HG02571 (cell line): ENCODE results near the gene COL27A1.

Experiments
- ATAC-seq: cut with Tn5 transposase; IDR thresholded peaks from one replicate; pipeline ENCODE4 v1.9.1; 2021; ENCODE audit warnings: mild to moderate bottlenecking, moderate library complexity; ENCODE audit not compliant: unreplicated experiment

The COL27A1 gene

DNA sequence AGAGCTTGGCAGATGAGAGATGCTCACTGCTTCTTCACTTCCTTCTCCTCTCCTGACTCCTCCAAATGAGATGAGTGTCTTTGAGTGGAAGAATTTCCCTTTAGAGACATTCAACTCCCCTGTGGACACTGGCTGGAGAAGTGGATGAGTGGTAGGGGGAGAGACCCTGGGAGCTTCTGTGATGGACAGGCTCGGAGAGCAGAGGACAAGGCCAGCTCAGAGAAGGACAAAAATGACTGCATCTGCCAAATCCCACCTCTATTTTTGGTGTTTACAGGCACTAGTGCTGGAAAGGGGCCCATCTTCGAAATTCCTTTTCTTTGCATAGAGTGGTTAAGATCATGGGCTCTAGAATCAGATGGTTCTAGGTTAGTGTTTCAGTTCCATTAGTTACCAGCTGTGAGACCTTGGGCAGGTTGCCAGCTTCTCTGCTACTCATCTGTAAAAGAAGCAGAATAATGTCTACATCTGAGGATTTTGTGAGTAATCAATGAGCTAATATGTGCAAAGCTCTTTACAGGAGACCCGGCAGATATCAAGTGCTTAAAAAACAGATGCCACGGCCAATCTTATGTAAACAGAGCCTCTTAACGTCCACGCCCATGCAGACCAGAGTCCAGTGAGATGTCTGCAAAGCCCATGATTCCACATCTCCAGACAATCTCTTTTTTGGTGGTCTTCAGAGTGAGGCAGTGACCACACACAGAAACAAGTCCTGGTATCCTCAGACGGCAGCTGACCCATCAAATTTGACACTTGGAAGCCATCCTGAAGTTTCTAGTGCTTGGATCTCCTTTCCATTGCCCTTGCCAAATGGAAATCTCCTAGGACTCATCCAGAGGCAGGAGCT is 13.6 kb upstream of the COL27A1 start:
- no peak for ATAC-seq

DNA sequence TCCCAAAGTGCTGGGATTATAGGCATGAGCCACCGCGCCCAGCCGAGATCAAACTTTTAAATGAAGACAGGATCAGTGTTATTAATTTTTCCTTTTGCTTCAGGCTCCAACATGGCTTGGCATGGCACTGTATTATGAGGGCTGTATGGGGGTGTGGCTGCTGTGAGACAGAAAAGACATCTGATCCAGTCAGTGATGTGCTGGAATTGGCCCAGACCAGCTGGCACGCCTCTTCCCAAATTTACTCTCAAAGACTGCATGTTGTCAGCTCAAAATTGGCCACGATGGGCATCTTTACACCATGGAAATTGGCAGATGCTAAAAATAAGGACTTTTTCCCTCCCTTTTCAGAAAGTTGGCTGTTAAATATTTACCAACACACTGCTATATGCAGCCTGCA is 12.1 kb upstream of the COL27A1 start:
- ATAC-seq, result no peak

DNA sequence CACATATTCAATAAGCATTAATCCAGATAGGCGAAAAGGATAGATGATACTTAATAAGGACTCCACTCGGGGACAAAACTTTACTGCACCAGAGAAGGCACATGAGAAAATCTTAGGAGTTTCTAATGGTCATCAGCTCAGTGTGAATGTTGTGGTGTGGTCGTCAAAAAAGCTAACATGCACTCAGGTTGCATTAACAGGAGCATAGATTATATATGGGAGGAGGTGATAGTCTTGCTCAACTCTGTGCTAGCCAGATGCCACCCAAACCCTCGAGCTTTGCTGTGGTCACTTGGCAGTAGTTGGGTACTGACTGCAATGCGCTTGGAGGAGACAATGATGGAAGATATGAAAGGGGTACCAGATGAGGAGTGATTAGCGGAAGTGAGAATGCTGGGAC is 8.6 kb upstream of the COL27A1 start:
- ATAC-seq, result no peak

DNA sequence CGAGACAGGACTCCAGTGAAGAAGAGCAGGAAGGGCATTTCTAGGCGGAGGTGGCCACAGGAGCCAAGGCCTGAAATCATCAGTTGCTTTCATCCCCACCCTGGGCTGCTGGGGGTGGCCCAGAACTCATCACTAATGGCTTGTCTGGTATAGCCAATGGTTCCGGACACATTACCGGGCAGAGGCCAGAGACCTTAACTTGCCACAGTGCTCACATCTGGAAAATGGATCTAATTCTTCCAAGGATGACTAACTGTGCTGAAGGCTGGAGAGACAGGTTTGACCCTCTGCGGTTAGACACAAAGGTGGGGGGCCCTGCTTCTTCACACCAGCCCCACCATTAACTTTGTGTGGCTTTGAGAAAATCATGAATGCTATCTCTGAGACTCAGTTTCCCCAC is 6.2 kb upstream of the COL27A1 start:
- no peak for ATAC-seq

DNA sequence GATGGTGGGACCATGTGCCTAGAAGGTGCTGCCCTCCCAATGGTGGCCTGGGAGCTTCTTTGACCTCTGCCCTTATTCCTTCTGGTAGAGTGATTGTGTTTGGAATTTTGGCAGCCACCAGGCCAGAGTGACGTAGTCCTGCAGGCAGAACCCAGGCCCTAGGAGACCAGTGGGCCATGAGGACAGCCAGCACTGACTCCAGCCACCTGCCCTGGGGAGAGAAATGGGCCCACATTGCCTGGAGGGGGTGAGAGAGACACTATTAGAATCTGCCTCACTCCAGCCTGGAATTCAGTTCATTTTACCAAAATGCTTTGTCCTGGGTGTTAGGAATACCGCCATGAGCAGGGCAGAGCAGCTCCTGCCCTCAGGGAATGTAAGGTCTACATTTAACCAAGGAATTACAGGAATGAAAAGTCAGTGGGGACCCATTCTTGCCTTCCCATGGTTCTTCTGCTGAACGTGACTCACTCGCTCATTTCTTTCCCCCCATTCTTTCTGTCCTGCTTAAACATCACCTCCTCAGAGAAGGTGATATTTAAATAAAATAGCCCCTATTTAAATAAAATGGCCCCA is 5.5 kb upstream of the COL27A1 start:
- ATAC-seq, result no peak

DNA sequence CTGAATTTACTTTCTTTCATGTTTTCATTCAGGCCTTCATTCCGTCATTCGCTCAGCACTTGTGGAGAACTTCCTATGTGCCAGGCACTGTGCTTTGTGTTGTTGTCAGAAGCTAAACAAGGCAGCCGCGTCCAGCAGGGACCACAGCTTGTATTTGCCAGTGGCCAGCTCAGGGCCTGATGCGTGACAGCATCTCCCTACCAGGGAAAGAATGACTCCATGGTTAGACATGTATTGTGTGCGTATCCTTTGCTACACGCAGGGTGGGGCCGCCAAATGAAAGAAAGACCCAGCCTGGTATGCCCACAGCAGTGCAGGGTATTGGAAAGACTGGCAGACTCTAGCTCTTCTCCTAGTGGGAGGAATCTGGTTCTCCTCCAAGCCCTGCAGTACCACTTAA is 4.7 kb upstream of the COL27A1 start:
- ATAC-seq, result no peak

DNA sequence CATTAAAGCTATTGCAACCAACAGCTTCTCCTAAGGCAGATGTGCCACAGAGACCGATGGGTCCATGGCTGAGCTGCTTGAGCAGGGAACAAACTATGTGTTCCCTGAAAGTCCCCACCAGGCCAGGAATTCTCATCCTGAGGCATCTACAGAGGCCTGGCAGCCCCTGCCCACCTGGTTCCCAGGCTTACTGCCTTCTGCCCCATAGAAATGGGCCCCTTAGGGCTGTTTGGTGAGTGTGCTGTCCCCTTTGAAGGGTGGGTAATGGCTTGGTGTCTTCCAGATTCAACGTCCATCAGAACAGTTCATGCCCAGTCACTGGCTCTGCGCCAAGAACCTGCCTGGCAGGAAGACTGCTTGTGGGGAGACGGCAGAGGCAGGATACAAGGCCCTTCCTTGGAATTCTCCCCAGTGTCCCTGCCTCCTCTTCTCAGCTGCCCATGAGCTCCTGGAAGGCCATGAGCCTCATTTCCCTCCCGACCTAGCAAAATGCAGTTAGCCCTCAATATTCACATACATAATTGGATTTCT is 3.8 kb upstream of the COL27A1 start:
- ATAC-seq, result no peak

GRCh38 chr9:114153761-114154599 is 1.4 kb upstream of the COL27A1 start:
- no peak for ATAC-seq

- no peak for ATAC-seq
These were observed 686 bp upstream of the COL27A1 start for GRCh38 chr9:114154600-114155102.

- ATAC-seq, result no peak
These were observed 789 bp downstream of the COL27A1 start for GRCh38 chr9:114155995-114156656.

DNA sequence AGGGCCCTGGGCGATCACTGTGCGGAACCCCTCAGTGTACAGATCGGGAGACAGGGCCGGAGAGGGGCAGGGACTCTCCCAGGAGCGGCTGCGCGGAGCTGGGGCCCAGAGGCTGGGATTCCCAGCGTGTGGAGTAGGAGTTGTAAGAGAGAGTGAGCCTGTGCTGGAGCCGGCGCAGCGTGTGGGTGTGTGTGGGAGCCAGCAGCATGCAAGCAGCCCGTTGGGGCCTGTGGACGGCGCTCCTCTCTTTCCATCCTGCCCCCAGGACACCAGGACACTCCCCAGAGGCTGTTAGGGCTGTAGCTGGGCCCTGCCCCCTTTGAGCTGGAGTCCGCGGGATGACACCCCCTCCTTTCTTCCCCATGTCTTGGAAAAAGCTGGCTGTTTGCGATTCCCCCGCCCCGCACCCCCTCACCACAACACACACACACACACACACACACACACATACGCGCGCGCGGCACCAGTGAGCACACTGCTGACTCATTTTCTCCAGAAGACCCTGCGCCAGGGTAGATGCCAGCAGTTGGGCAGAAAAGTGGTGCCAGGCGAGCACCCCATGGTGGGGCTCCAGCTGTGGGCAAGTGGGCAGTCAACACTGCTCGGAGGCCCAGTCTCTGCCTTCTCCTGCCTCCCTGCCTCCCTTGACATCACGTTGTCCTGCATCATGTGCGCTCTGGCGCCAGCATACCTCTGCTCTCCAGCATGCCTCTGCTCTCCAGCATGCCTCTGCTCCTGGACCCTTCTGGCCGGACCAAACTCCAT is 1.5 kb downstream of the COL27A1 start:
- no peak for ATAC-seq

GRCh38 chr9:114157516-114158176 is 2.3 kb downstream of the COL27A1 start:
- ATAC-seq, result no peak

DNA sequence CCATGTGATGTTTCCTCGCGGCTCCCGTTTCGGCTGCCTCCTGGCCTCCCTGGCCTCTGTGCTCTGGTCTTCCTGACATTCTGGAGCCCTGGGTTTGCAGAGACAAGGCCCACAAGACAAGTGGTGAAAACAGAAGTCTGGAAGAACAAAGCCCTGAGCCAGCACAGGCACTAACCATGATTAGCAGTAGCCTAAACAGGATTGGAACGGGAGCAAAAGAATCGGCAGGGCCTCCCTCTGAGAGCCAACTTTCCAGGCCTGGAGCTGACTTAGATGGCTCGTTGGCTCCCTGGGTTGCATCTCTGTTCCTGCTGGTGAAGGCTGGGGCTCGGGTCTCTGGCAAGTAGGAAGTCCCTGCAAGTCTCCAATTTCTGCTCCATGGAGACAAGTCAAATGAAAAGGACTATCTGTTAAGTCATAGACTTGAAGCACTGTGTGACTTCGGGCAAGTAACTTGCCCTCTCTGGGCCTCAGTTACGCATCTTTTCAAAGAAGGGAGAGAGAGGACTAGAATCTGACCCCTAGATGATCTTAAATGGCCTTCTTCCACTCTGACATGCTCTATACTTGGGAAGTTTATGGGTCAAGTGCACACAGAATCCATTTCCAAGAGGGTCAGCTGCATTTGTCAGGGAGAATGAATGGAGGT is 3.3 kb downstream of the COL27A1 start:
- no peak for ATAC-seq

GRCh38 chr9:114159691-114160090 is 4.4 kb downstream of the COL27A1 start:
- ATAC-seq, result no peak

DNA sequence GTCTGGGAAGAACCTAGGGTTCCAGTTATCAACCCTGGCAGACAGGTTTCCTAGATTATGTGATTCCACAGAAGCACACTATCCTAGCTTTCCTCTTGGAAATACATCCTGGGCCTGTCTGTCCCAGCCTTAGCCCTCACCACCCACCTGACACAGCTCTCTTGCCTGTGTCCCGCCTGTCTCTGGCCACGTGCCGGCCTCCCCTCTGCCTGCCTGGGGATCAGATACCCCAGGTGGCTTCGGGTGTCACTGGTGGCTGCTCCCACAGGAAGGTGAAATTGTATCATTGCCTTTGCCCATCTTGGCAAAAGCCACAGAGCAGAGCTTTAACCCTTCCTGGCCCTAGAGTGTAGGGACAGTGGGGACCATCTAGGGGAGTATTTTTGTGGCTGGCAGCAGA is 6.2 kb downstream of the COL27A1 start:
- ATAC-seq, result no peak

- no peak for ATAC-seq
These were observed 8.2 kb downstream of the COL27A1 start for GRCh38 chr9:114163517-114163951.

DNA sequence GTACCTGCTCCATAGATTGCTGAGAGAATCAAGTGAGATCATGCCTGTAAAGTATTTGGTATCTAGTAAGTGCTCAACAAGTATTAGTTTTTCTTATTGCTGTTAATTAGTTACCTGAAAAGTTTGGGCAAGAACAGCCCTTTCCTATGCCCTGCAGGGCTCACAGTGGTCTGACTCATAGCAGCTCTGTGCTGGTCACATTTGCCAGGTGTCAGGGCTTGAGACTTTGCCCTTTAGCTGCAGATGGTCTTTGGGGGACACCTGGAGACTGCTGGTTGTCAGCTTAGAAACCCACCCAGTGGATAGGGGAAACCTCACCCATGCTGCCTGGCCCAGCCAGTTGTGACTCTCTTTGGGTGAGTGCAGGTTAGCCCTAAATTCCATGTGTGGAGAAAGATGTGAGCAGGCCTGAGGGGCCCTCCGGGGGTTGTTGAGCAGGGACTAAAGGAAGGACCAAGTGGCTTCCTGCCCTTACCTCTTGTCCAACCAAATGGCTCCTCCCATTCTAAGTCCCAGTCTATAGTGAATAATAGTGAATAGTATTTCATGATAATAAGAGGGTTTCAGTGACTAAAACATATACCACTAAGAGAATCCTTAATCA is 9.0 kb downstream of the COL27A1 start:
- no peak for ATAC-seq

DNA sequence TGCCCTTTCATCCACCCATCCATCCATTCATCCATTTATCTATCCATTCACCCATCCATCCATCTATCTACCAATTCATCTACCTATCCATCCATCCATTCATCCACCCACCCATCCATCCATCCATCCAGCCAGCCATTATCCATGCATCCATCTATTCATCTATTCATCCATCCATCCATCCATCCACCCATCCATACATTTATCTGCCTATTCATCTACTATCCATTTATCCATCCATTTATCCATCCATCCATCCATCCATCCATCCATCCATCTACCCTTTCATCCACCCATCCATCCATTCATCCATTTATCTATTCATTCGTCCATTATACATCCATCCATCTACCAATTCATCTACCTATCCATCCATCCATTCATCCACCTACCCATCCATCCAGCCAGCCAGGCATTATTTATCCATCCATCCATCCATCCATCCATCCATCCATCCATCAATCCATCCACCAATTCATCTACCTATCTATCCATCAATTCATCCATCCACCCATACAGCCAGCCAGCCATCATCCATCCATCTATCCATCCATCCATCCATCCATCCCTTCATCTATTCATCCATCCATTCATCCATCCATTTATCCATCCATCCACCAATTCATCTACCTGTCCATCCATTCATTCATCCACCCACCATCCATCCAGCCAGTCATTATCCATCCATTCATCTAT is 10.2 kb downstream of the COL27A1 start:
- ATAC-seq, result no peak
